ENCODE measurements around the gene GPX4. TPM values are rescaled to one million over a fixed set of nuclear protein-coding genes. Genes with fewer than 3 reads are reported as not detected.

The GPX4 gene
- total RNA-seq, 1 donor from 2014 or later: 300 TPM

DNA sequence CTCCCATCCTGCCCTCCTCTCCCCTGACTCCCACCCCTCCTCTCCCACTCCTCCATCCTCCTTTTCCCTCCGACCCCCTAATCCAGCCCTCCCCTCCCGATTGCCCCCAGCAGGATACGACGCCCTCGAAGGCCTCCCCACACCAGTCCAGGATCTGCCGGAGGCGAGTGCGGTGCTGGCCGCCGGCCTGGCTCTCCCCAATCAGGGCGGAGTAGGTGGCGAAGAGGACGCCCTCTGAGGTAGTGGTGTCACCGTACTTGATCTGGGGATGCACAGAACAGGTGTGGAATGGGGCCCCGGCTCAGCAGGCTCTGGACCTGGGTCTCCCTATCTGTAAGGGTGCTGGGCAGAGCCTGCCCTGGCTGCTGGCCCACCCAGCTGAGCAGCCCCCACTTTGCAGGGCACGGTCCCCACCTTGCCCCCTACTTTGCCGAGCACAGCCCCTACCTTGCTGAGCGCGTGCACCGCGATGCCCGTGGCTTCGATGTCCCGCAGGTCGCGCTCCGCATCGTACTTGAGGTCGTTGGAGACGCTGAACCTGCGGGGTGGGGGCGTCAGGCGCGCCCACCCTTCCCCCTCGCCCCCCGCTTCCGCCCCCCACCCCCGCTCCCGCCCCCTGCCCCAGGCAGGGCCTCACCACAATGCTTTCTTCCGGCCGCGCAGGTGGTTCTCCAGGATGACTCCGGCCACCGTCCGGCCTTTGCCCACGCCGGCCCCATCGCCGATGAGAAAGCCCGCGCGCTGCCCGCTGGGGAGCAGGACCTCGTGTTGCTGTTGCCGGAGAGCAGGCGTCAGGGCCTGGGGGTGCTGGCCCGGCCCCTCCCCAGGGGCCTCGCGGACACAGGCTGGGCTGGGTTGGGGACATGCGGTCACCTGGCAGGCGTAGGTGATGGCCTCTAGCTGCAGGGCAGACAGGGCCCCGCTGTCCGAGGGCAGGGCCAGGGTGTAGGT lies 18.5 kb downstream of the GPX4 start:
- no peak overlapping the region for H3K4me3 Mint-ChIP-seq
- no peaks in the 10 kb centered on the region for H3K27me3 Mint-ChIP-seq (ENCODE audit: low read depth)
- H3K4me1 Mint-ChIP-seq: no peaks in the 10 kb centered on the region
- H3K27ac Mint-ChIP-seq (ENCODE audit: unreplicated experiment): no peak overlapping the region
- H3K9me3 Mint-ChIP-seq: no peaks in the 10 kb centered on the region
- TF ChIP-seq, protein P1, sequence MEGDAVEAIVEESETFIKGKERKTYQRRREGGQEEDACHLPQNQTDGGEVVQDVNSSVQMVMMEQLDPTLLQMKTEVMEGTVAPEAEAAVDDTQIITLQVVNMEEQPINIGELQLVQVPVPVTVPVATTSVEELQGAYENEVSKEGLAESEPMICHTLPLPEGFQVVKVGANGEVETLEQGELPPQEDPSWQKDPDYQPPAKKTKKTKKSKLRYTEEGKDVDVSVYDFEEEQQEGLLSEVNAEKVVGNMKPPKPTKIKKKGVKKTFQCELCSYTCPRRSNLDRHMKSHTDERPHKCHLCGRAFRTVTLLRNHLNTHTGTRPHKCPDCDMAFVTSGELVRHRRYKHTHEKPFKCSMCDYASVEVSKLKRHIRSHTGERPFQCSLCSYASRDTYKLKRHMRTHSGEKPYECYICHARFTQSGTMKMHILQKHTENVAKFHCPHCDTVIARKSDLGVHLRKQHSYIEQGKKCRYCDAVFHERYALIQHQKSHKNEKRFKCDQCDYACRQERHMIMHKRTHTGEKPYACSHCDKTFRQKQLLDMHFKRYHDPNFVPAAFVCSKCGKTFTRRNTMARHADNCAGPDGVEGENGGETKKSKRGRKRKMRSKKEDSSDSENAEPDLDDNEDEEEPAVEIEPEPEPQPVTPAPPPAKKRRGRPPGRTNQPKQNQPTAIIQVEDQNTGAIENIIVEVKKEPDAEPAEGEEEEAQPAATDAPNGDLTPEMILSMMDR (conservative IDR thresholded peaks at IDR 0.05): no peak
- DNase-seq (ENCODE audit: low read depth, low spot score): no peak
- peaks cover 6% of the 10 kb centered on the region for H3K36me3 Mint-ChIP-seq (ENCODE audit: low read depth)

DNA sequence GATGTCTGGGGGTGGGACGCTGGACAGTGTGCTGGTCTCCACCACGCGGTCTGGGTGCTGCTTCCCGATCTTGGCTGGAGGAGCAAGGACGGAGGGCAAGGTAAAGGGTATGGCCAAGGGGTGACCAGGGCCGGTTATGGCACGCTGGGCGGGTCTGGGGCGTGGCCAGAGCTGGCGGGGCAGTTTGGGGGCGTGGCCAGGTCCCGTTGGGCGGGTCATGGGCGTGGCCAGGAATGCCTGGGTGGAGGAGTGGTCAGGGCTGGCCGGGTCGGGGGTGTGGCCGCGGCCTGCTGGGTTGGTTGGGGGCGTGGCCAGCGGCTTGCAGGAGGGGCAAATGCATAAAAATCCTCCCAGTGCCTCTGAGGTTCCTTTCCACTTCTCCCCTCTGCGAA lies 19.2 kb downstream of the GPX4 start:
- Mint-ChIP-seq H3K36me3 (ENCODE audit: low read depth) (peaks cover 6% of the 10 kb centered on the region), H3K4me3 (no peak overlapping the region), H3K9me3 (no peaks in the 10 kb centered on the region), H3K27ac (ENCODE audit: unreplicated experiment) (no peak overlapping the region), H3K4me1 (no peaks in the 10 kb centered on the region), H3K27me3 (ENCODE audit: low read depth) (no peaks in the 10 kb centered on the region)
- TF ChIP-seq, protein P1 (conservative IDR thresholded peaks at IDR 0.05): no peak
- DNase-seq (ENCODE audit: low read depth, low spot score): peak; percentile 73

DNA sequence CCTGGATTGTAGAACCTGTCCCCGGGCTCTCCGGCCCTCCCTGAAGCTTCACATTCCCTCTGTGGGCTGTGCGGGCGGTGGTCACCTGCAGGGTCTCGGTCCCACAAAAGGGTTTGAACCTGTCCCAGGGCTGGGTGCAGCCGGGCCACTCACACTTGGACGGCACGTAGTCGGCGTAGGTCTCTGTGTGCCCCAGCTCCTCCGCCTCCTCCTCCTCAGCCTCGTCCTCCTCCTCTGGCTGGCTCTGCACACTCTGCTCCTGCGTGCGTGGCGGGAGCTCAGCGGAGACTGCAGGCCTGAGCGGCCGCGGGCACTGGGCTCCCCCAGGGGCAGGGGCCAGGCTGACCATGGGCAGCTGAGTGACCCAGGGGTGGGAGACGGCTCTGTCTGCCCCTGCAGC lies 19.6 kb downstream of the GPX4 start:
- no peak for DNase-seq (ENCODE audit: low read depth, low spot score)
- Mint-ChIP-seq H3K4me1 (no peaks in the 10 kb centered on the region), H3K36me3 (ENCODE audit: low read depth) (peaks cover 6% of the 10 kb centered on the region), H3K4me3 (no peak overlapping the region), H3K27me3 (ENCODE audit: low read depth) (no peaks in the 10 kb centered on the region), H3K27ac (ENCODE audit: unreplicated experiment) (no peak overlapping the region), H3K9me3 (no peaks in the 10 kb centered on the region)
- TF ChIP-seq, protein P1 (conservative IDR thresholded peaks at IDR 0.05): no peak

DNA sequence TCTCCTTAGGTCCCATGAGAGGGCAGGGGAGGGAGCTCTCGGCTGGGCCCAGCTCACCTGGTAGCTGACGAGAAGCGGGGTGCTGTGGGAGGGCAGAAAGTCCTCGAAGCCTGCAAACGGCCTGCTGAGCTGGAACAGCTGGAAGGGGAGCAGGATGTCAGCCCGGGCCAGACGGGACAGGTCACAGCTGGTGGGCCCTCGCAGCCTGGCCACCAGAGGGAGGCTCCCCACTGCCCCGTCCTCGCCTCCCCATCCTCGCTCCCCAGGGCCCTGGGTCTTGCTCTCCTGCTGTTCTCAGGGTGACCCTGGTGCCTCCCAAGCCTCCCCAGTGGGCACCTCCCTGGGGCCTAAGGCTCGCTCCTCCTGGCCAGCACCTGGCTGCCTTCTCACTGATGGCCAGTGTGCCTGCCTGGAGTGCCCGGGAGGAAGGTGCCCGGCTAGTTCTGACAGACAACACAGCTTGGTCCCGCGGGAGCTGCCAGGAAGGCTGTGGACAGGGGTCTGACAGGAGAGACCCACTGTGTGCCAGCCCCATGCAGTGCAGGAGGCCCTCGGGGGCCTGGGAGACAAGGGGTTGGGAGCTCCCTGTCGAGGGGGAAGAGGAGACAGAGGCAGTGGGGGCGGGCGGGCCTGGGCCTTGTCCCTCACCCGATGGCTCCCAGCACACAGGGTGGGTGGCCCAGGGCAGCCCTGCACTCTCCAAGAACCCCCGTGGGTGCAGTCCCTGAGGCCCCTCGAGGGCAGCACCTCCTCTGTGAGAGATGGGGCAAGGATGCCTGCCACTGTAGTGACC lies 20.3 kb downstream of the GPX4 start:
- Mint-ChIP-seq H3K27ac (ENCODE audit: unreplicated experiment) (no peak overlapping the region), H3K4me1 (no peaks in the 10 kb centered on the region), H3K27me3 (ENCODE audit: low read depth) (no peaks in the 10 kb centered on the region), H3K4me3 (no peak overlapping the region), H3K9me3 (no peaks in the 10 kb centered on the region), H3K36me3 (ENCODE audit: low read depth) (peaks cover 6% of the 10 kb centered on the region)
- DNase-seq (ENCODE audit: low read depth, low spot score): no peak
- TF ChIP-seq, protein P1 (conservative IDR thresholded peaks at IDR 0.05): no peak

DNA sequence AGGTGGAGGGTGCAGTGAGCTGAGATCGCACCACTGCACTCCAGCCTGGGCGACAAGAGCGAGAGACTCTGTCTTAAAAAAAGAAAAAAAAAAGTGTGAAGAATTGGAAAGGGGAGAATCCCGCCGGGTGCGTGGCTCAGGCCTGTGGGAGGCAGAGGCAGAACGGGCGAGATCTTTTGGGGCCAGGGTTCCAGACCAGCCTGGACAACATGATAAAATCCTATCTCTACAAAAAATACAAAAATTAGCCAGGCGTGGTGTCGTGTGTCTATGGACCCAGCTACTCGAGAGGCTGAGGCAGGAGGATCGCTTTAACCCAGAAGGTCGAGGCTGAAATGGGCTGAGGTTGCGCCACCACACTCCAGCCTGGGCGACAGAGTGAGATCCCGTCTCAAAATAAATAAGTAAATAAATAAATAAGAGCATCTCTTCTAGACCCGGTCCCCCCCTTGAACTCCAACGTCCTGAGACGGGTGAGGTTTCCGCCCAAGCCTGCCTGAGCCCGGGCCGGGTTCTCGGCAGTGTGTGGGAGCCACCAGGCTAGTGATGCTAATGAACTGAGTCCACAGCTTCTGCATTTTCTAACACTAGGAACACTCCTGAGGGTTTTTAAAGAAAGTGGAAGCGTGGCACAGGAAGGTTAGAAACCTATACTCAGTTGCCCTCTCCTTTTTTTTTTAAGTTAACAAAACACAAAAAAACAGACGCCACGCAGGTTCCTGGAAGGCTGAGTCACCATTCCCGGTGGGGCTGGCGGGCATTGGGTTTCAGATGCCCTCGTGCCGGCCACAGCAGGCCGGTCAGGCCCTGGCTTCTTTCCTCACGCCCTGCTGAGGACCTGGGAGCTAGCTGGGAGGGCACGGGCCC lies 22.0 kb downstream of the GPX4 start:
- no peak overlapping the region for H3K4me3 Mint-ChIP-seq
- no peaks in the 10 kb centered on the region for H3K27me3 Mint-ChIP-seq (ENCODE audit: low read depth)
- H3K36me3 Mint-ChIP-seq (ENCODE audit: low read depth): peaks cover 6% of the 10 kb centered on the region
- H3K27ac Mint-ChIP-seq (ENCODE audit: unreplicated experiment): no peak overlapping the region
- no peaks in the 10 kb centered on the region for H3K9me3 Mint-ChIP-seq
- no peaks in the 10 kb centered on the region for H3K4me1 Mint-ChIP-seq
- TF ChIP-seq, protein P1 (conservative IDR thresholded peaks at IDR 0.05): no peak
- no peak for DNase-seq (ENCODE audit: low read depth, low spot score)
